ENCODE measurements around the gene ULK1.
A peak's percentile ranks its signal among the peaks of the same experiment; 100 is the strongest.

The ULK1 gene

GRCh38 chr12:131894981-131895639, 688 bp downstream of the ULK1 start:
- H3K27me3 Mint-ChIP-seq, result no peaks in the 10 kb centered on the region
- H3K4me1 Mint-ChIP-seq (ENCODE audit: low read depth), result peaks cover 12% of the 10 kb centered on the region
- H3K36me3 Mint-ChIP-seq (ENCODE audit: low read depth), result no peaks in the 10 kb centered on the region
- H3K27ac Mint-ChIP-seq, result peak overlapping the region; percentile 67
- H3K4me3 Mint-ChIP-seq, result peak overlapping the region; percentile 83
- H3K9me3 Mint-ChIP-seq, result no peaks in the 10 kb centered on the region

- H3K36me3 Mint-ChIP-seq (ENCODE audit: low read depth), result no peaks in the 10 kb centered on the region
- H3K27ac Mint-ChIP-seq, result peak overlapping the region; percentile 67
- H3K9me3 Mint-ChIP-seq, result no peaks in the 10 kb centered on the region
- H3K4me3 Mint-ChIP-seq, result peak overlapping the region; percentile 83
- peaks cover 12% of the 10 kb centered on the region for H3K4me1 Mint-ChIP-seq (ENCODE audit: low read depth)
- H3K27me3 Mint-ChIP-seq, result no peaks in the 10 kb centered on the region
Measured at GRCh38 chr12:131895640-131896079, 1.2 kb downstream of the ULK1 start.

- no peaks in the 10 kb centered on the region for H3K27me3 Mint-ChIP-seq
- H3K36me3 Mint-ChIP-seq (ENCODE audit: low read depth), result no peaks in the 10 kb centered on the region
- H3K9me3 Mint-ChIP-seq, result no peaks in the 10 kb centered on the region
- no peak overlapping the region for H3K27ac Mint-ChIP-seq
- peak overlapping the region; percentile 83 for H3K4me3 Mint-ChIP-seq
- H3K4me1 Mint-ChIP-seq (ENCODE audit: low read depth), result peaks cover 12% of the 10 kb centered on the region
Measured at GRCh38 chr12:131896080-131896810, 1.8 kb downstream of the ULK1 start.

- Mint-ChIP-seq H3K4me1 (ENCODE audit: low read depth) (peaks cover 12% of the 10 kb centered on the region), H3K27ac (no peak overlapping the region)
Measured at GRCh38 chr12:131896811-131897270, 2.4 kb downstream of the ULK1 start.

GRCh38 chr12:131897276-131897675, 2.9 kb downstream of the ULK1 start:
- Mint-ChIP-seq H3K27ac (no peak overlapping the region), H3K27me3 (no peaks in the 10 kb centered on the region), H3K4me1 (ENCODE audit: low read depth) (peaks cover 12% of the 10 kb centered on the region), H3K36me3 (ENCODE audit: low read depth) (no peaks in the 10 kb centered on the region), H3K4me3 (peak overlapping the region; percentile 4), H3K9me3 (no peaks in the 10 kb centered on the region)

More at GRCh38 chr12:131896811-131897270, 2.4 kb downstream of the ULK1 start:
- Mint-ChIP-seq H3K27me3 (no peaks in the 10 kb centered on the region), H3K9me3 (no peaks in the 10 kb centered on the region), H3K36me3 (ENCODE audit: low read depth) (no peaks in the 10 kb centered on the region), H3K4me3 (peak overlapping the region; percentile 49)

GRCh38 chr12:131897875-131898274, 3.5 kb downstream of the ULK1 start:
- no peaks in the 10 kb centered on the region for H3K36me3 Mint-ChIP-seq (ENCODE audit: low read depth)
- H3K4me3 Mint-ChIP-seq, result no peak overlapping the region
- H3K27me3 Mint-ChIP-seq, result no peaks in the 10 kb centered on the region

GRCh38 chr12:131900397-131900796, 6.0 kb downstream of the ULK1 start:
- H3K9me3 Mint-ChIP-seq, result no peaks in the 10 kb centered on the region
- H3K36me3 Mint-ChIP-seq (ENCODE audit: low read depth), result no peaks in the 10 kb centered on the region
- H3K27ac Mint-ChIP-seq, result no peak overlapping the region
- H3K4me1 Mint-ChIP-seq (ENCODE audit: low read depth), result peaks cover 14% of the 10 kb centered on the region
- no peaks in the 10 kb centered on the region for H3K27me3 Mint-ChIP-seq
- no peak overlapping the region for H3K4me3 Mint-ChIP-seq

More at GRCh38 chr12:131897875-131898274, 3.5 kb downstream of the ULK1 start:
- no peaks in the 10 kb centered on the region for H3K9me3 Mint-ChIP-seq
- H3K4me1 Mint-ChIP-seq (ENCODE audit: low read depth), result peaks cover 12% of the 10 kb centered on the region
- no peak overlapping the region for H3K27ac Mint-ChIP-seq

- no peak overlapping the region for H3K4me3 Mint-ChIP-seq
- H3K27me3 Mint-ChIP-seq, result no peaks in the 10 kb centered on the region
- peaks cover 7% of the 10 kb centered on the region for H3K4me1 Mint-ChIP-seq (ENCODE audit: low read depth)
- no peak overlapping the region for H3K27ac Mint-ChIP-seq
- H3K36me3 Mint-ChIP-seq (ENCODE audit: low read depth), result no peaks in the 10 kb centered on the region
- H3K9me3 Mint-ChIP-seq, result no peaks in the 10 kb centered on the region
Measured at GRCh38 chr12:131901431-131902331, 7.3 kb downstream of the ULK1 start.

GRCh38 chr12:131902332-131903241, 8.2 kb downstream of the ULK1 start:
- Mint-ChIP-seq H3K4me1 (ENCODE audit: low read depth) (peaks cover 5% of the 10 kb centered on the region), H3K9me3 (no peaks in the 10 kb centered on the region), H3K27ac (no peak overlapping the region), H3K4me3 (no peak overlapping the region), H3K36me3 (ENCODE audit: low read depth) (no peaks in the 10 kb centered on the region), H3K27me3 (no peaks in the 10 kb centered on the region)

GRCh38 chr12:131903270-131904255, 9.1 kb downstream of the ULK1 start:
- Mint-ChIP-seq H3K27me3 (no peaks in the 10 kb centered on the region), H3K4me1 (ENCODE audit: low read depth) (peaks cover 5% of the 10 kb centered on the region), H3K9me3 (no peaks in the 10 kb centered on the region), H3K27ac (no peak overlapping the region), H3K4me3 (no peak overlapping the region), H3K36me3 (ENCODE audit: low read depth) (no peaks in the 10 kb centered on the region)

GRCh38 chr12:131904346-131904745, 9.9 kb downstream of the ULK1 start:
- no peaks in the 10 kb centered on the region for H3K36me3 Mint-ChIP-seq (ENCODE audit: low read depth)
- no peak overlapping the region for H3K27ac Mint-ChIP-seq
- H3K27me3 Mint-ChIP-seq, result no peaks in the 10 kb centered on the region
- H3K4me1 Mint-ChIP-seq (ENCODE audit: low read depth), result peaks cover 5% of the 10 kb centered on the region
- no peak overlapping the region for H3K4me3 Mint-ChIP-seq
- H3K9me3 Mint-ChIP-seq, result no peaks in the 10 kb centered on the region

GRCh38 chr12:131905081-131905629, 10.7 kb downstream of the ULK1 start:
- H3K4me1 Mint-ChIP-seq (ENCODE audit: low read depth), result peaks cover 5% of the 10 kb centered on the region
- H3K27ac Mint-ChIP-seq, result no peak overlapping the region
- H3K9me3 Mint-ChIP-seq, result no peaks in the 10 kb centered on the region
- no peak overlapping the region for H3K4me3 Mint-ChIP-seq
- no peaks in the 10 kb centered on the region for H3K27me3 Mint-ChIP-seq
- H3K36me3 Mint-ChIP-seq (ENCODE audit: low read depth), result no peaks in the 10 kb centered on the region

GRCh38 chr12:131905630-131906091, 11.2 kb downstream of the ULK1 start:
- Mint-ChIP-seq H3K36me3 (ENCODE audit: low read depth) (no peaks in the 10 kb centered on the region), H3K4me1 (ENCODE audit: low read depth) (peaks cover 5% of the 10 kb centered on the region), H3K27ac (no peak overlapping the region), H3K9me3 (no peaks in the 10 kb centered on the region), H3K4me3 (no peak overlapping the region), H3K27me3 (no peaks in the 10 kb centered on the region)

Measured in stimulated activated naive CD8-positive, alpha-beta T cell treated with anti-CD3 and anti-CD28 coated beads, Interleukin-15, Interleukin-2, amounts not matched to agents 100 ng/mL and 50 ng/mL, for 24 hours (primary cell).